Measurements from ENCODE around the gene KIRREL3.

DNA sequence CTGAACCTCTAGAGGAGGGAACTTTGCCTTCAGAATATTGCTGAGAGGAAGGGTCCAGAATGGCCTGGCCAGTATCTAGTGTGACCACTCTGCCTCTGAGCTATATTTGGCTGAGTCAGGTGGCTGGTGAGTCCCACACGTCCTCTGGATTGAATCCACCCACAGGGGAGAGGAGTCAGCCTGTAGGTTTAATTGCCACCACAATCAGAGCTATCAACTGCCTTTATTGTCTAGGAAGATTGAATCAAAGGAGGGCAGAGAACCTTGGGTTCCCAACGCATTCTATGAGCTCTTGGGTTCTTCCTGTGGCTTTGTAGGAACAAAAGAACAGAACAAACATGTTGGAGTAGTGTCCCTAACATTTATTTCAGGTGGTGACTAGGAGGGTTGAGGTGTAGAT is 577.4 kb downstream of the KIRREL3 start:
- no peak for TF ChIP-seq EZH2phosphoT487 (IDR thresholded peaks at IDR 0.05; ENCODE audit: insufficient read depth, low read depth)
- no peak for TF ChIP-seq EZH2 (IDR thresholded peaks at IDR 0.05; ENCODE audit: insufficient read depth, poor library complexity, severe bottlenecking)
